OCI-LY1 (cell line): ENCODE results near the gene HSPA5.

Experiments
- EZH2 ChIP-seq: fragments of 200-600 bp; sonication (generic), shearing (Covaris generic); IDR thresholded peaks from 2 replicates; pipeline ENCODE4 v1.8.0; 2017; ENCODE audit warnings: borderline replicate concordance, mixed run types, mild to moderate bottlenecking, antibody characterized with exemption, low read length, moderate library complexity, mixed read lengths
- TF ChIP-seq, protein P1 (sequence below): fragments of 200-600 bp; sonication (generic), shearing (Covaris generic); IDR thresholded peaks from 2 replicates; pipeline ENCODE4 v1.5.1; 2017; ENCODE audit warnings: mild to moderate bottlenecking, antibody characterized with exemption, low read length, moderate library complexity, mixed read lengths

DNA sequence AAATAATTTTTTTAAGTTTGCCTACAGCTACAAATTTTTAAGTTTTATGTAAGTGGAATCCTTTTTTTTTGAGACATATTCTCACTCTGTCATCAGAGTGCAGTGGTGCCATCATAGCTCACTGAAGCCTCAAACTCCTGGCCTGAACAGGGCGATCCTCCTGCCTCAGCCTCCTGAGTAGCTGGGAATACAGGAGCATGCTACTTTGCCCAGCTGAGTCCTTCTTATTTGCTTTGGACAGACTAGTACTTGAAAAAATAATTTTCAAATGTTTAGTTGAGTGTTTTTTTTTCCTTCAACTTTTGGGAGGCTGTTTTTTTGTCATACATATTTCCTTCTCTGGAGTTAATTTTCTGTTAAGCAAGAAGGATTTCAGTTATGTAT is 27.9 kb upstream of the HSPA5 start:
- TF ChIP-seq, protein P1, sequence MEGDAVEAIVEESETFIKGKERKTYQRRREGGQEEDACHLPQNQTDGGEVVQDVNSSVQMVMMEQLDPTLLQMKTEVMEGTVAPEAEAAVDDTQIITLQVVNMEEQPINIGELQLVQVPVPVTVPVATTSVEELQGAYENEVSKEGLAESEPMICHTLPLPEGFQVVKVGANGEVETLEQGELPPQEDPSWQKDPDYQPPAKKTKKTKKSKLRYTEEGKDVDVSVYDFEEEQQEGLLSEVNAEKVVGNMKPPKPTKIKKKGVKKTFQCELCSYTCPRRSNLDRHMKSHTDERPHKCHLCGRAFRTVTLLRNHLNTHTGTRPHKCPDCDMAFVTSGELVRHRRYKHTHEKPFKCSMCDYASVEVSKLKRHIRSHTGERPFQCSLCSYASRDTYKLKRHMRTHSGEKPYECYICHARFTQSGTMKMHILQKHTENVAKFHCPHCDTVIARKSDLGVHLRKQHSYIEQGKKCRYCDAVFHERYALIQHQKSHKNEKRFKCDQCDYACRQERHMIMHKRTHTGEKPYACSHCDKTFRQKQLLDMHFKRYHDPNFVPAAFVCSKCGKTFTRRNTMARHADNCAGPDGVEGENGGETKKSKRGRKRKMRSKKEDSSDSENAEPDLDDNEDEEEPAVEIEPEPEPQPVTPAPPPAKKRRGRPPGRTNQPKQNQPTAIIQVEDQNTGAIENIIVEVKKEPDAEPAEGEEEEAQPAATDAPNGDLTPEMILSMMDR = no peak
- TF ChIP-seq EZH2 = no peak
